Cardiac muscle cell (in vitro differentiated cells and primary cell): ENCODE results near the gene SAE1. TPM values are rescaled to one million over a fixed set of nuclear protein-coding genes. Genes with fewer than 3 reads are reported as not detected.
A peak's percentile ranks its signal among the peaks of the same experiment; 100 is the strongest.

Experiments used
- DNase-seq, 2 donors: peaks; one replicate each; pipeline versions ENCODE4 v3.0.0 to v3.0.0-alpha.2; 2010 to 2017; ENCODE audit warnings: low read depth in 1 of 2, low spot score in 1 of 2
- H3K27ac ChIP-seq: fragments of 200-600 bp; sonication (generic); 2 replicates; pipeline ENCODE4 v1.5.1; 2016
- H3K27me3 ChIP-seq: fragments of 200-600 bp; sonication (generic); 2 replicates; pipeline ENCODE4 v1.6.0; 2016; ENCODE audit warnings: control low read depth
- H3K36me3 ChIP-seq: fragments of 200-600 bp; sonication (generic); 2 replicates; pipeline ENCODE4 v1.5.1; 2016; ENCODE audit warnings: control low read depth
- H3K4me1 ChIP-seq: fragments of 200-600 bp; sonication (generic); 2 replicates; pipeline ENCODE4 v1.8.1; 2017; ENCODE audit warnings: low read depth, mild to moderate bottlenecking, mixed run types
- H3K4me3 ChIP-seq: fragments of 200-600 bp; sonication (generic); 2 replicates; pipeline ENCODE4 v1.5.1; 2016; ENCODE audit warnings: mild to moderate bottlenecking
- H3K9me3 ChIP-seq: fragments of 200-600 bp; sonication (generic); 2 replicates; pipeline ENCODE4 v1.5.1; 2017; ENCODE audit warnings: low read depth, mild to moderate bottlenecking, control low read depth
- CTCF ChIP-seq: IDR thresholded peaks from 2 replicates; pipeline ENCODE4 v1.5.1; 2012; ENCODE audit warnings: low read depth, mild to moderate bottlenecking, low read length
- polyA plus RNA-seq: library from polyadenylated mRNA; unstranded; fragments of >200 nt; fragmentation: Nextera tagmentation; extraction: Ambion mirVana; gene quantifications from 2 replicates; pipeline ENCODE4 v1.2.1, GENCODE V29; 2016
- total RNA-seq: library from RNA; depleted of rRNA; stranded (reverse); fragments of >200 nt; gene quantifications from 2 replicates; pipeline ENCODE4 v1.2.3, GENCODE V29; 2016

SAE1 gene
- total and polyA plus RNA-seq, 2 experiments from 2014 or later: 128 to 171 TPM

GRCh38 chr19:47226426-47227351 is 96.1 kb downstream of the SAE1 start:
- no peak for TF ChIP-seq CTCF
- H3K4me1 ChIP-seq: peaks cover 20% of the 10 kb centered on the region
- no peaks in the 10 kb centered on the region for H3K36me3 ChIP-seq
- peak overlapping the region; percentile 95 for H3K27ac ChIP-seq
- no peaks in the 10 kb centered on the region for H3K9me3 ChIP-seq
- H3K4me3 ChIP-seq: peak overlapping the region; percentile 51
- H3K27me3 ChIP-seq: no peaks in the 10 kb centered on the region
- DNase-seq: peak; percentile 32 to 80

GRCh38 chr19:47227352-47228167 is 96.9 kb downstream of the SAE1 start:
- Histone ChIP-seq H3K36me3 (no peaks in the 10 kb centered on the region), H3K4me3 (peak overlapping the region; percentile 19), H3K4me1 (peaks cover 20% of the 10 kb centered on the region), H3K27ac (peak overlapping the region; percentile 95), H3K27me3 (no peaks in the 10 kb centered on the region), H3K9me3 (no peaks in the 10 kb centered on the region)
- DNase-seq: peak; percentile 82 to 98
- no peak for TF ChIP-seq CTCF

GRCh38 chr19:47228168-47228936 is 97.7 kb downstream of the SAE1 start:
- Histone ChIP-seq H3K4me3 (peak overlapping the region; percentile 19), H3K27me3 (no peaks in the 10 kb centered on the region), H3K27ac (peak overlapping the region; percentile 95), H3K4me1 (peaks cover 20% of the 10 kb centered on the region), H3K36me3 (no peaks in the 10 kb centered on the region), H3K9me3 (no peaks in the 10 kb centered on the region)
- DNase-seq: peak in 1 of 2 donors; percentile 62
- no peak for TF ChIP-seq CTCF

- Histone ChIP-seq H3K27me3 (no peaks in the 10 kb centered on the region), H3K27ac (no peak overlapping the region), H3K9me3 (no peaks in the 10 kb centered on the region), H3K4me3 (peak overlapping the region; percentile 98), H3K36me3 (no peaks in the 10 kb centered on the region), H3K4me1 (peaks cover 20% of the 10 kb centered on the region)
- no peak for TF ChIP-seq CTCF
- no peak for DNase-seq
These were observed 98.5 kb downstream of the SAE1 start for GRCh38 chr19:47228937-47229675.
